AG09309 (cell line): ENCODE data around the gene TNFRSF1A.
A peak's percentile ranks its signal among the peaks of the same experiment; 100 is the strongest.

Source experiments
- DNase-seq: peaks from one replicate; pipeline ENCODE4 v3.0.0-alpha.2; 2010; ENCODE audit warnings: low read depth
- H3K4me3 ChIP-seq: 2 replicates; pipeline ENCODE4 v1.5.1; 2011; ENCODE audit warnings: mild to moderate bottlenecking, low read depth, low read length, moderate library complexity; ENCODE audit not compliant: control insufficient read depth
- CTCF ChIP-seq: IDR thresholded peaks from 2 replicates; pipeline ENCODE4 v1.5.1; 2011; ENCODE audit warnings: mild to moderate bottlenecking, low read depth, low read length, inconsistent platforms; ENCODE audit not compliant: insufficient read depth, control insufficient read depth; ENCODE audit errors: missing control alignments

The TNFRSF1A gene

GRCh38 chr12:6384499-6385436 is 42.9 kb upstream of the TNFRSF1A start:
- H3K4me3 ChIP-seq, result peak overlapping the region; percentile 75
- DNase-seq, result no peak
- no peak for TF ChIP-seq CTCF

- H3K4me3 ChIP-seq, result peak within 1 kb of the TSS; percentile 75
- peak; percentile 63 for DNase-seq
Measured at GRCh38 chr12:6383572-6384498, 42.0 kb upstream of the TNFRSF1A start, which contains the start of gene LTBR. TSS of gene LTBR (plus strand) at chr12:6384162. CDS start at chr12:6384359, 197 bp downstream.

GRCh38 chr12:6382982-6383381 is 41.1 kb upstream of the TNFRSF1A start:
- TF ChIP-seq CTCF, result no peak
- DNase-seq, result no peak
- H3K4me3 ChIP-seq, result no peak overlapping the region

More at GRCh38 chr12:6383572-6384498, 42.0 kb upstream of the TNFRSF1A start, which contains the start of gene LTBR:
- no peak for TF ChIP-seq CTCF

- no peak for TF ChIP-seq CTCF
Measured at GRCh38 chr12:6382371-6382770, 40.5 kb upstream of the TNFRSF1A start.

GRCh38 chr12:6380141-6381121 is 38.6 kb upstream of the TNFRSF1A start:
- H3K4me3 ChIP-seq, result no peak overlapping the region
- DNase-seq, result no peak
- TF ChIP-seq CTCF, result no peak

More at GRCh38 chr12:6382371-6382770, 40.5 kb upstream of the TNFRSF1A start:
- no peak overlapping the region for H3K4me3 ChIP-seq
- DNase-seq, result no peak
